Mesenchymal stem cell (in vitro differentiated cells and primary cell): ENCODE data around the gene TMEM114.

ENCODE experiments used
- DNase-seq: peaks from one replicate; pipeline ENCODE4 v3.0.0-alpha.2; 2013
- H2AFZ ChIP-seq: one replicate; pipeline ENCODE4 v1.6.1; 2013; ENCODE audit warnings: low read depth, mild to moderate bottlenecking, control low read depth, inconsistent platforms, low read length, moderate library complexity
- H2AK5ac ChIP-seq: 2 replicates; pipeline ENCODE4 v1.6.1; 2013; ENCODE audit warnings: low read length, moderate library complexity, mild to moderate bottlenecking, inconsistent platforms; ENCODE audit not compliant: severe bottlenecking
- H2BK120ac ChIP-seq: one replicate; pipeline ENCODE4 v1.6.1; 2013; ENCODE audit warnings: low read depth, mild to moderate bottlenecking, inconsistent platforms, low read length, moderate library complexity
- H2BK12ac ChIP-seq, 2 experiments: one replicate each; pipeline ENCODE4 v1.6.1; 2013; ENCODE audit warnings: inconsistent platforms in 2 of 2, low read length in 2 of 2, mild to moderate bottlenecking in 2 of 2, moderate library complexity in 2 of 2, control low read depth in 1 of 2
- H2BK15ac ChIP-seq: one replicate; pipeline ENCODE4 v1.6.1; 2013; ENCODE audit warnings: mild to moderate bottlenecking, low read depth, inconsistent platforms; ENCODE audit not compliant: poor library complexity, severe bottlenecking
- H2BK5ac ChIP-seq: 2 replicates; pipeline ENCODE4 v1.6.1; 2013; ENCODE audit warnings: low read depth, mild to moderate bottlenecking, low read length, control low read depth, inconsistent platforms; ENCODE audit not compliant: poor library complexity, severe bottlenecking
- H3K14ac ChIP-seq, 2 experiments: one replicate each; pipeline ENCODE4 v1.6.1; 2013; ENCODE audit warnings: inconsistent platforms in 2 of 2, low read length in 2 of 2, control low read depth in 1 of 2, mild to moderate bottlenecking in 1 of 2, moderate library complexity in 1 of 2
- H3K18ac ChIP-seq, 2 experiments: one replicate each; pipeline ENCODE4 v1.6.1; 2013; ENCODE audit warnings: inconsistent platforms in 2 of 2, low read length in 2 of 2, control low read depth in 1 of 2, low read depth in 1 of 2, mild to moderate bottlenecking in 1 of 2
- H3K23ac ChIP-seq, 2 experiments: one replicate each; pipeline ENCODE4 v1.6.1; 2013; ENCODE audit warnings: inconsistent platforms in 2 of 2, low read length in 2 of 2, mild to moderate bottlenecking in 2 of 2, moderate library complexity in 2 of 2, control low read depth in 1 of 2
- H3K27ac ChIP-seq: 2 replicates; pipeline ENCODE4 v1.5.1; 2013; ENCODE audit warnings: mild to moderate bottlenecking, moderate library complexity, low read length, control low read depth, inconsistent platforms; ENCODE audit not compliant: poor library complexity, severe bottlenecking
- H3K27me3 ChIP-seq, 2 experiments: 2 replicates each; pipeline versions ENCODE4 v1.6.1 to v1.7.0; 2013; ENCODE audit warnings: low read length in 2 of 2, mild to moderate bottlenecking in 2 of 2, moderate library complexity in 2 of 2, control low read depth in 1 of 2, inconsistent platforms in 1 of 2; ENCODE audit not compliant: control insufficient read depth in 1 of 2, insufficient read depth in 1 of 2
- H3K36me3 ChIP-seq, 2 experiments: 2 replicates each; pipeline versions ENCODE4 v1.6.1 to v1.7.0; 2013; ENCODE audit warnings: low read length in 2 of 2, control low read depth in 1 of 2, inconsistent platforms in 1 of 2, low read depth in 1 of 2, mild to moderate bottlenecking in 1 of 2; ENCODE audit not compliant: insufficient read depth in 2 of 2, control insufficient read depth in 1 of 2
- H3K4ac ChIP-seq, 2 experiments: one replicate each; pipeline ENCODE4 v1.6.1; 2013; ENCODE audit warnings: inconsistent platforms in 2 of 2, low read length in 2 of 2, mild to moderate bottlenecking in 2 of 2, moderate library complexity in 2 of 2, control low read depth in 1 of 2, low read depth in 1 of 2
- H3K4me1 ChIP-seq: 2 replicates; pipeline ENCODE4 v1.6.1; 2013; ENCODE audit warnings: low read depth, low read length, control low read depth; ENCODE audit not compliant: control insufficient read depth, insufficient read depth
- H3K4me2 ChIP-seq: 2 replicates; pipeline ENCODE4 v1.6.1; 2013; ENCODE audit warnings: low read length, mild to moderate bottlenecking, inconsistent platforms; ENCODE audit not compliant: poor library complexity, severe bottlenecking
- H3K4me3 ChIP-seq, 2 experiments: 2 replicates each; pipeline versions ENCODE4 v1.5.1 to v1.7.0; 2013; ENCODE audit warnings: low read length in 2 of 2, mild to moderate bottlenecking in 2 of 2, control low read depth in 1 of 2, low read depth in 1 of 2; ENCODE audit not compliant: insufficient read depth in 1 of 2
- H3K79me1 ChIP-seq: replicated peaks from 2 replicates; pipeline ENCODE4 v1.6.1; 2013; ENCODE audit warnings: mild to moderate bottlenecking, control low read depth, low read length, inconsistent platforms; ENCODE audit not compliant: poor library complexity, severe bottlenecking
- H3K9ac ChIP-seq: 2 replicates; pipeline ENCODE4 v1.7.0; 2013; ENCODE audit warnings: mild to moderate bottlenecking, low read length, moderate library complexity
- H3K9me3 ChIP-seq: 2 replicates; pipeline ENCODE4 v1.7.0; 2013; ENCODE audit warnings: mild to moderate bottlenecking, low read length; ENCODE audit not compliant: control insufficient read depth
- H4K8ac ChIP-seq: one replicate; pipeline ENCODE4 v1.6.1; 2013; ENCODE audit warnings: inconsistent platforms, mild to moderate bottlenecking, low read length, moderate library complexity
- H4K91ac ChIP-seq: one replicate; pipeline ENCODE4 v1.6.1; 2013; ENCODE audit warnings: mild to moderate bottlenecking, low read length, inconsistent platforms
- WGBS: methylation state at CpG from one replicate; pipeline ENCODE4 v1.1.7; 2013; ENCODE audit warnings: mixed read lengths; 5-methylcytosine and 5-hydroxymethylcytosine counted together

TMEM114 gene

DNA sequence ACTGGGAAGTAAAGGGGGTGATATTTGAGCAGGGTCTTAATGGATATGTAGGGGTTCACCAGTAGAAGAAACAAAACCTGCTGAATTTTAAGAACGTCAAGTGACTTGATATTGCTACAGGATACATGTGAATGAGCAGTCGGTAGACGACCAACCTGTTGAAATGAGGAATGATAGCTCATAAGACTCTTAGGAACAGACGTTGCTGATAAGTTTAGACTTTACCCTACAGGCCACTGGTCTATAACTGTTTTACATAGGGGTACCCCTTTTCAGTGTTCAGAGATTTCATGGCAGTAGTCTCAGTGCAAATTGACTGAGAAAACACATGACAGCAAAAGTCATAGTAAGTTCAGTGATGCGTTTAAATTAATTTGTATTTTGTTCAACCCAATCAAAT lies 45.9 kb downstream of the TMEM114 start:
- Histone ChIP-seq H3K14ac (no peak overlapping the region), H3K79me1 (no peaks in the 10 kb centered on the region), H3K27me3 (peaks cover 0 to 3% of the 10 kb centered on the region in 2 experiments), H2BK120ac (no peak overlapping the region), H3K4me1 (no peaks in the 10 kb centered on the region), H2BK12ac (no peak overlapping the region), H3K4ac (no peak overlapping the region), H3K27ac (no peak overlapping the region), H4K8ac (no peak overlapping the region), H3K4me3 (no peak overlapping the region), H3K9me3 (no peaks in the 10 kb centered on the region), H2BK15ac (no peak overlapping the region), H3K18ac (no peak overlapping the region), H3K36me3 (no peaks in the 10 kb centered on the region), H3K23ac (no peak overlapping the region), H3K9ac (no peak overlapping the region), H4K91ac (no peak overlapping the region), H2AK5ac (no peak overlapping the region), H3K4me2 (no peak overlapping the region), H2AFZ (no peak overlapping the region), H2BK5ac (no peak overlapping the region)
- no peak for DNase-seq
- WGBS, result 76% methylated on average over 4 of the region's 5 CpGs

DNA sequence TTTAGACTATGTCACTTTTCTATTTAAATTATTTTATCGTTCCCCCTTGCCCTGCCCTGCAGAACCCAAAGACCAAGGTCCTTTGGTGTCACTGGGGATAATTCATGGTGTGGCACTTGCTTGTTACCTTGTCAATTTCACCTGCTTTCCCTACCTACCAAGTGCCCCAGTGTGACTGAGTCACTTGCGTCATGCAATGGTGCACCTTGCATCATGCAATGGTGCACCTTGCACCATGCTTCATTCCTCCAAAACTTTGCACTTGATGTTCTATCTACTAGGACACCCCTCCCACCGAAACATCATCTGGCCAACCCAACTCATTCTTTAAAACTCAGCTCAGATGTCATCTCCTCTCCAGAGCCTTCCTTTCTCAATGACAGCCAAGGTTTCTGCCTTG lies 47.1 kb downstream of the TMEM114 start:
- no peak overlapping the region for H2BK5ac ChIP-seq
- 70% methylated on average over 3 of the region's 3 CpGs for WGBS
- no peak overlapping the region for H2BK120ac ChIP-seq

DNA sequence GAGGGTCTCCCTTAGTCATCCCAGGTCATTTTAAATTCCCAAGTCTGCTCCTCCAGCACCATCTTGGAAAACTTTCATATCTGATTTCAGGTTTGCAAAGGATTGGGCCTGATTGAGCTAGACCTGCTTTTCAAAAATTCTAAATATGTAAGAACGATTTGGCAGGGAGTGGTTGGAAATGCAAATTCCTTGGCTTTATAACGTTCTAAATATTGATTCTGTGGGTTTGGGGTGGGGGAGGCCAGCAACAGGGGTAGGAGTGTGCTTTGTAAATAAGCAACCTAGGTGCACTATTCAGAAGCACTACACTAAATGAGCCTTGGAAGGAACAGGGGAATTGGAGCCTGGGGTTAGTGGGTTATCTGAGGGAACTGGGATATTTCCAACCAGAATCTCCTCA lies 47.9 kb downstream of the TMEM114 start:
- H4K91ac ChIP-seq, result no peak overlapping the region
- 42% methylated on average over 2 of the region's 2 CpGs for WGBS
- no peaks in the 10 kb centered on the region for H3K79me1 ChIP-seq
- H2BK12ac ChIP-seq, result no peak overlapping the region
- no peak overlapping the region for H3K4me3 ChIP-seq
- H3K23ac ChIP-seq, result no peak overlapping the region
- no peak overlapping the region for H3K9ac ChIP-seq
- H2AK5ac ChIP-seq, result no peak overlapping the region
- no peak overlapping the region for H2BK120ac ChIP-seq
- no peak for DNase-seq
- peaks cover 0 to 3% of the 10 kb centered on the region in 2 experiments for H3K27me3 ChIP-seq
- no peak overlapping the region for H3K18ac ChIP-seq
- H3K36me3 ChIP-seq, result no peaks in the 10 kb centered on the region
- no peak overlapping the region for H3K4me2 ChIP-seq
- no peaks in the 10 kb centered on the region for H3K4me1 ChIP-seq
- no peak overlapping the region for H3K27ac ChIP-seq
- H2BK5ac ChIP-seq, result no peak overlapping the region
- H3K14ac ChIP-seq, result no peak overlapping the region
- H3K4ac ChIP-seq, result no peak overlapping the region
- H2BK15ac ChIP-seq, result no peak overlapping the region
- H4K8ac ChIP-seq, result no peak overlapping the region
- no peaks in the 10 kb centered on the region for H3K9me3 ChIP-seq
- no peak overlapping the region for H2AFZ ChIP-seq

More for the DNA sequence above, 47.1 kb downstream of the TMEM114 start:
- H3K23ac ChIP-seq, result no peak overlapping the region
- no peak overlapping the region for H3K27ac ChIP-seq
- H2AK5ac ChIP-seq, result no peak overlapping the region
- H3K4ac ChIP-seq, result no peak overlapping the region
- no peak overlapping the region for H3K14ac ChIP-seq
- peaks cover 0 to 3% of the 10 kb centered on the region in 2 experiments for H3K27me3 ChIP-seq
- no peak overlapping the region for H2BK12ac ChIP-seq
- no peak overlapping the region for H2AFZ ChIP-seq
- DNase-seq, result no peak
- no peaks in the 10 kb centered on the region for H3K79me1 ChIP-seq
- H2BK15ac ChIP-seq, result no peak overlapping the region
- no peak overlapping the region for H4K8ac ChIP-seq
- no peak overlapping the region for H3K4me2 ChIP-seq
- no peak overlapping the region for H3K4me3 ChIP-seq
- H3K4me1 ChIP-seq, result no peaks in the 10 kb centered on the region
- H3K36me3 ChIP-seq, result no peaks in the 10 kb centered on the region
- no peaks in the 10 kb centered on the region for H3K9me3 ChIP-seq
- no peak overlapping the region for H4K91ac ChIP-seq
- no peak overlapping the region for H3K9ac ChIP-seq
- no peak overlapping the region for H3K18ac ChIP-seq

DNA sequence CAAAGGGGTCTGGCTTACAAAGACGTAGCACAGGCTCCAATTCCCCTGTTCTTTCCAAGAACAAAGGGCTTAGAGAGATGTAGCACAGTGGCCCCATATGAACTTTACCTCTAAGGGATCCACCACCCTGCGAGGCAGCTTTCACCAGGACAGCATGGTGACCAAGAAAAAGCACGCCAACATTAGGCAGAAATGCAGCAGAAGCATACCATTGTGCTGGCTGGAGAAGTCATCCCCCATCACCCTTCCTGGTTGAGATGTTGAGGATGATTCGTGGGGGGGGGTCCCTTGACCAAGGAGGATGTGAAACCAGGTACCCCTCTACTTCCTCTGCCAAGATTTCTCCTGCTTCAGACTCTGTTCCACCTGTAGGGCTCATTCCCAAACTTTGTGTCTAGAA lies 48.4 kb downstream of the TMEM114 start:
- H2BK15ac ChIP-seq, result no peak overlapping the region
- H3K4ac ChIP-seq, result no peak overlapping the region
- no peak overlapping the region for H3K9ac ChIP-seq
- H4K91ac ChIP-seq, result no peak overlapping the region
- no peaks in the 10 kb centered on the region for H3K27me3 ChIP-seq
- H2BK120ac ChIP-seq, result no peak overlapping the region
- H4K8ac ChIP-seq, result no peak overlapping the region
- H3K4me1 ChIP-seq, result no peaks in the 10 kb centered on the region
- H2AK5ac ChIP-seq, result no peak overlapping the region
- no peaks in the 10 kb centered on the region for H3K9me3 ChIP-seq
- H3K36me3 ChIP-seq, result no peaks in the 10 kb centered on the region
- H3K14ac ChIP-seq, result no peak overlapping the region
- no peaks in the 10 kb centered on the region for H3K79me1 ChIP-seq
- no peak overlapping the region for H2BK5ac ChIP-seq
- H3K18ac ChIP-seq, result no peak overlapping the region
- H2AFZ ChIP-seq, result no peak overlapping the region
- no peak overlapping the region for H3K4me2 ChIP-seq
- no peak for DNase-seq
- 45% methylated on average over 4 of the region's 4 CpGs for WGBS
- no peak overlapping the region for H3K4me3 ChIP-seq
- no peak overlapping the region for H2BK12ac ChIP-seq
- no peak overlapping the region for H3K23ac ChIP-seq
- no peak overlapping the region for H3K27ac ChIP-seq
